Measurements from ENCODE around the gene RASSF4.
"Not testable (repeated sequence)": the region's sequence is repeated elsewhere in the genome, so short reads cannot be mapped to it uniquely, and the experiment has no call there.

Gene RASSF4

GRCh38 chr10:45008524-45009161 lies 49.0 kb downstream of the RASSF4 start:
- peak; percentile 88 for DNase-seq

- DNase-seq, result not testable (repeated sequence)
These were observed 55.0 kb downstream of the RASSF4 start for GRCh38 chr10:45014557-45014956.

GRCh38 chr10:45015590-45015989 lies 56.0 kb downstream of the RASSF4 start:
- DNase-seq, result no peak

- DNase-seq, result no peak
These were observed 63.8 kb downstream of the RASSF4 start for GRCh38 chr10:45023426-45023825.

GRCh38 chr10:45034301-45034700 lies 74.7 kb downstream of the RASSF4 start:
- DNase-seq, result no peak

GRCh38 chr10:45035673-45036072 lies 76.1 kb downstream of the RASSF4 start:
- DNase-seq, result no peak

GRCh38 chr10:45040921-45041542 lies 81.4 kb downstream of the RASSF4 start:
- no peak for DNase-seq

- no peak for DNase-seq
These were observed 84.7 kb downstream of the RASSF4 start for GRCh38 chr10:45044290-45044689.
